NOMO-1 treated with DMSO at 0.1 percent for 48 hours (cell line): ENCODE data around the gene TSPAN14.
"Not testable (repeated sequence)": the region's sequence is repeated elsewhere in the genome, so short reads cannot be mapped to it uniquely, and the experiment has no call there.

Experiments
- DNase-seq: peaks from one replicate; lab custom pipeline; 2025; ENCODE audit not compliant: unreplicated experiment; lab: John Stamatoyannopoulos, UW

Gene TSPAN14

DNA sequence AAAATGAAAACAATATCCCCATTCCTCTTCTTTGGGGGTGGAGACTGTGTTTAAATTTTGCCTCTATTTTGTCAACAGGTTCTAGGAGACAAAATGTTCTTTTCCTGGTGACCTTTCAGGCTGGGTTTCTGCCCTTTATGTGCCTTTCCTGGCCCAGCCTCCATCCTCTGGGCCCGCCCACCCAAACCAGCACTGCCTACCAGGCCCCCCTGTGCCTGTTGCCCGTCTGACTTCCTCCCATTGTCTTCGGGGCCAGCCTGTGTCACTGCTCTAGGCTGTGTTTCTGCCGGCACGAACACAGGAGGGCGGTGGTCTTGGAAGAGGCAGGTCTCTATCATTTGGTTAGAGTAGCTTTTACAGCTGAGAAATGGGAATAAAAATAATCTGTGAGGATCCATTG, 13.9 kb downstream of the TSPAN14 start:
- DNase-seq, result no peak

DNA sequence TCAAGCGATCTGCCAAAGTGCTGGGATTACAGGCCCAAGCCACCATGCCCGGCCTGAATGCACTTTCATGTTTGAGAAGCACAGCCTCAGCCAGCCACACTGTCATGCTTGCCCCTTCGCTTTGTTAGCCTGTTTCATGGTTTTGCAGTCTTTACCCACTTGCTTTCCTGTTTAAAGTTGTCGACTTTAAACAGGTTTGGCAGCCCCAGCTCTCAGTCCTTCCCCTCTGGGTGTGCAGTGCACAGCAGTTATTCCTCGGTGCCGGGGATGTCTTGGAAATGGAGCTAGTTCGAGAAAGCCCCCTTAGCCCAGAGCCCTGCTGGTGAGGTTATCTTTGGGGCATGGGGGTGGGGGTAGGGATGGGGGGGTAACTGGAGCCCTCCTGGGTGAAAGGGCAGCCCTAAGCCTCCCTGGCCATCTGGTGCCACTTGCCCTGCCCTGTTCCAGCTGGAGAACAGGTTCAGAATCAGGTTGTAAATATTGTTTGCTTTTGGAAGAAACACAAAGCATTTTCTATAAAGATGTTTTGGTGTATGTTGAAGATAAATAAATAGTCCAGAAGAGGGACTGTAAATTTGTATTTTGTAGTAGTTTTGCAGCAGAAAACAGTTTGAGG, 14.8 kb downstream of the TSPAN14 start:
- DNase-seq, result no peak

- DNase-seq, result no peak
These were observed 16.2 kb downstream of the TSPAN14 start for GRCh38 chr10:80470266-80470665.

- DNase-seq, result no peak
These were observed 16.9 kb downstream of the TSPAN14 start for GRCh38 chr10:80471001-80471400.

DNA sequence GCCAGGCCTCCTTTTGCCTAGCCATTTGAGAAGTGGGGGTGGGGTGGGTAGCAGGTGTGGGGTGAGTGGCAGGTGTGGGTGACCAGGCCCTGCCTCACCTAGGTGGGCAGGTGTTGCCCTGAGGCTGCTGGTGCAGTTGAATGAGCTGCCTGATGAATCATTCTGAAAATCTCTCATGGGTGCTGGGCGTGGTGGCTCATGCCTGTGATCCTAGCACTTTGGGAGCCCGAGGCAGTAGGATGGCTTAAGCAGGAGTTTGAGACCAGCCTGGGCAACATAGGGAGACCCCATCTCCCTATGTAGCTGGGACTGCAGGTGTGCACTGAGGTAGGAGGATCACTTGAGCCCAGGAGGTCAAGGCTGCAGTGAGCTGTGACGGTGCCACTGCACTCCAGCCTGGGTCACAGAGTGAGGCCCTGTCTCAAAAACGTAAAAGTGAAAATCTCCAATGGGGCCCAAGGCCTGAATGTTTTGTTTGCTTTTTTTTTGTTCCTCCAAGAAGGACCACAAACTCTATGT, 17.7 kb downstream of the TSPAN14 start:
- DNase-seq, result no peak

DNA sequence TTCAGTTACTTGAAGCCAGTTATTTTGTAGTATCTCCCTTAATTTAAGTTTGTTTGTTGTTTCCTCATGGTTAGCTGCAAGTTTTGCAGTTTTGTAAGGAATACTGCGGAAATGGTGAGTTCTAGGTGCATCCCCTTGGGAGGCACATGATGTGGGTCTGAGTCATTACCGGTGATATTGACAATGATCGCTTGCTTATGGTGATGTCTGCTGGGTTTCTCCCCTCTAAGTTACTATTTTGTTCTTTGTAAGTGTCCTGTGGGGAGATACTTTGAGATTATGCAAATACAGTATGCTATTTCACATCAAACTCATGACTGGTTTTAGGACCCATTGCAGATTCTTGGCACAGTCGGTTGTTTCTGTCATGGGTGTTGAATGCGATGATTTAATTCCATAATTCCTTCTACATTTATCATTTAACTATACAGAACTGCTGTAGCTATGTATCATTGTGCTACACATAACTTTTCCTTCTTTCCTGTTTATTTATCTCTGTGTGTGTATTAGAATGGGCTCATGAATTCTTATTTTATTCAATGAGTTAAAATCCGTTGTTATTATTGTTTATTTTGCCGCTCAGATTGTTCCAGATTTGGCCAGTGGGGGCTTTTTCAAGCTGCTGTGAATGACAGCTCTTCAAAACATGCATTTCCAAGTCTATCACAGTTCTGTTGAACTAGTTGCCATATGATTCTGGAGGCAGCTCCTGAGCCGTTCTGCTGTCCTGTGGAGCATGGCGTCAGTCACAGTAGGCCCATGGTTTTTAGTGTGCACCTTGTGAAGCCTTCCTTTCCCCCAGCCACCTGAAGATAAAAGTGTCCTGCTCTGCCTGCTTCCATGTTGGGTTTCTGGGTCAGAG, 18.4 kb downstream of the TSPAN14 start:
- DNase-seq, result no peak

GRCh38 chr10:80473096-80473657, 19.1 kb downstream of the TSPAN14 start:
- DNase-seq, result no peak

GRCh38 chr10:80473692-80474596, 19.8 kb downstream of the TSPAN14 start:
- DNase-seq, result no peak

DNA sequence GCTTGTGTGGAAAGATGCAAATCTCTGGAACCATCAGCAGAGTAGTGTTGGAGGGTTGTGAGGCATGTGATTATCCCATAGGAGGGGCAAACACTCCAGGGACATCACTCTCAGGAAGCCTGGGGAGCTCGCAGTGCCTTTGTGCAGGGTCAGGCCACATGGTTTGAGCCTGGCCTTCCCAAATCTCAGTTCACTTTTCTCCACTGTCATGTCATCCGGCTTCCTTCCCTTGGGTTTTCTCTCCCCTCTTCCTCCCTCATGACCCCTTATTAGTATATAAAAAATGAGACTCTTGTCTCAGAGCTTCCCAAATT, 20.4 kb downstream of the TSPAN14 start:
- no peak for DNase-seq

DNA sequence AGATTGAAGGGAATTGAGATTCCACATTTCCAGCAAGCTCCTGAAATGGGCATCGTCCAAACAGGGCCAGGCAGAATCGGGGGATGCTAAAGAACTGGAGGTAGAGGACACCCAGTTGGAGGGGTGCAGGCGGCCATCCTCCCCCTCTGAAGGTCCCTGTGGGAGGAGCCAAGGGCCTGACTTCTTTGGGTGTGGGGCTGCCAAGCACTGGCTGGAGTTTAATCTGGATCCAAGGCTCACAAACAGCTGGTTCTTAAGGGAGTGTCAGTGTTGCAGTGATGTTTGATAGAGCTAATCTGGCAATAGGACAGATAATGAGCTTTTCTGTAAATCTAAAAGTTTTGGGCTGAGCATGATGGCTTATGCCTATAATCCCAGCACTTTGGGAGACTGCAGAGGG, 20.8 kb downstream of the TSPAN14 start:
- no peak for DNase-seq

DNA sequence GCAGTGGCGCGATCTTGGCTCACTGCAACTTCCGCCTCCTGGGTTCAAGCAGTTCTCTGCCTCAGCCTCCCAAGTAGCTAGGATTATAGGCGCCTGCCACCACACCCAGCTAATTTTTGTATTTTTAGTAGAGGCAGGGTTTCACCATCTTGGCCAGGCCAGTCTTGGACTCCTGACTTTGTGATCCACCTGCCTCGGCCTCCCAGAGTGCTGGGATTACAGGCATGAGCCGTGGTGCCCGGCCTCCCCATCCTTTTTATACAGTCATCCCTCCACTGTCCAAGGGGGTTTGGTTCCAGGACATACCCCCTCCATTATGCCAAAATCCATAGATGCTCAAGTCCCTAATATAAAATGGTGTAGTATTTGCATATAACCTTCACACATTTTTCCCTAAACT, 21.5 kb downstream of the TSPAN14 start:
- not testable (repeated sequence) for DNase-seq

DNA sequence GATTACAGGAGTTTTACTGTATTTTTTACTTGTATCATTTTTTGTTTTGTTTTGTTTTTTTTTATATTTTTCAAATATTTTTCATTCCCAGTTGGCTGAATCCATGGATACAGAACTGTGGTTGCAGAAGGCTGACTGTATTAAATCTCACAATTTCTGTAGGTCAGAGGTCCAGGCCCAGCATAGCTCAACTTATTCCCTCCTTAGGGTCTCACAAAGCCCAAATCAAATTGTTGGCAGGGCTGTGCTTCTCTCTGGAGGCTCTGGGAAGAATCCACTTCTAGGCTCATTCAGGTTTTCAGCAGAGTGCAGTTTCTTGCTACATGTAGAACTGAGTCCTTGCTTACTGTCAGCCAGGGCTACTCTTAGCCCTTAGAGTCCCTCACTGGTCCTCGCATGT, 22.6 kb downstream of the TSPAN14 start:
- no peak for DNase-seq

DNA sequence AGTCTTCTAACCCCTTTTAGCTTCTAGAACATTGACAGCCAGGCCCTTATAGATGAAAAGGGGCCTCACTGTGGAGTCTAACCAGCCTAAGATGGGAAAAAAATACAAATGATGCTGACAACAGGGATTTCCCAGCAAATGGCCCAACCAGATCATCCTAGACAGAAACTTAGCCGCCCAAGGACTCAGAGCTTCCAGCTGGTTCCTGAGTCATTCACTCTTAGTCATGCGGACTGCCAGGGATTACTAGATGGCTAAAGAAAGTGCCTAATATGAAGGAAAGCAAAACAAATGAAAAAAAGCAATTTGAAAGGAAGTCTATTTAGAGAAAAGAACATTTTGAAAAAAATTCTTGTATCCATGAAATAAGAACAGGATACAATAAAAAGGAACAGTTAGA, 23.7 kb downstream of the TSPAN14 start:
- DNase-seq, result no peak

GRCh38 chr10:80480373-80480772, 26.3 kb downstream of the TSPAN14 start:
- not testable (repeated sequence) for DNase-seq

- no peak for DNase-seq
These were observed 26.7 kb downstream of the TSPAN14 start for GRCh38 chr10:80480852-80481251.

- no peak for DNase-seq
These were observed 30.1 kb downstream of the TSPAN14 start for GRCh38 chr10:80484243-80484642.

GRCh38 chr10:80484676-80485075, 30.6 kb downstream of the TSPAN14 start:
- DNase-seq, result no peak

- no peak for DNase-seq
These were observed 31.2 kb downstream of the TSPAN14 start for GRCh38 chr10:80485076-80485945.

GRCh38 chr10:80485946-80486764, 32.0 kb downstream of the TSPAN14 start:
- peak; percentile 60 for DNase-seq
